ENCODE results near the gene PCK2. TPM values are rescaled to one million over a fixed set of nuclear protein-coding genes. Genes with fewer than 3 reads are reported as not detected.

The PCK2 gene
- total and polyA plus RNA-seq, 2 of the 13 experiments (the other 11 are each of a cell fraction or from before 2014, with no cell fraction given): 129 to 272 TPM

- Histone ChIP-seq H4K20me1 (ENCODE audit: insufficient read depth, low read length) (no peaks in the 10 kb centered on the region), H3K4me1 (ENCODE audit: insufficient read depth, low read length) (peaks cover 37% of the 10 kb centered on the region), H3K9me3 (ENCODE audit: low read length) (no peaks in the 10 kb centered on the region), H3K27me3 (ENCODE audit: control insufficient read depth in 1 of 2, insufficient read depth in 2 of 2, low read length in 2 of 2) (peaks cover 15 to 65% of the 10 kb centered on the region in 2 experiments), H3K9ac (ENCODE audit: insufficient read depth, low read depth, low read length) (no peak overlapping the region), H3K4me2 (ENCODE audit: low read depth, low read length) (no peak overlapping the region), H2AFZ (ENCODE audit: low read length) (no peak overlapping the region), H3K27ac (ENCODE audit: extremely low read length, insufficient read depth, low read length) (no peak overlapping the region), H3K79me2 (ENCODE audit: insufficient read depth, low read length) (no peaks in the 10 kb centered on the region), H3K36me3 (replicated peaks in 1 of 2; ENCODE audit: control insufficient read depth in 1 of 2, insufficient read depth in 2 of 2, low read length in 2 of 2) (no peaks in the 10 kb centered on the region), H3K4me3 (replicated peaks in 1 of 3; ENCODE audit: insufficient read depth in 1 of 3, low read depth in 2 of 3, low read length in 3 of 3) (no peak overlapping the region)
- ChIA-PET CTCF (ENCODE audit: low intra/inter-chr PET ratio, low total read pairs) (no interaction called here), POLR2A (interaction anchor here (2.7 to 8.3 kb wide), 2 partner anchors 18 to 19 kb away, joined by 15 to 68 read pairs; partner anchors contain the start of gene PCK2)
- no TSS peak for BruUV-seq (replicated peaks)
- 32% methylated on average over 10 of the region's 10 CpGs for WGBS (ENCODE audit: low lambda C conversion rate)
- no peak for DNase-seq (ENCODE audit: low spot score)
- in situ Hi-C loops (cut with HindIII; ENCODE audit: extremely low pct_ligation_motif_present, low pct_unique_long_range_greater_than_20kb): no loop called here
- no peak for FAIRE-seq
- no peak for ATAC-seq
- intact Hi-C loops (cut with micrococcal nuclease; ENCODE audit: unreplicated experiment): no loop called here
- TF ChIP-seq ZNF253 (CRISPR knock-in tag; IDR thresholded peaks at IDR 0.05; ENCODE audit: borderline replicate concordance) (peak; percentile 68; the same call in 1 of the 2 replicates), ATF1 (CRISPR knock-in tag; IDR thresholded peaks at IDR 0.05) (no peak), ZBTB43 (CRISPR knock-in tag; conservative IDR thresholded peaks at IDR 0.05) (no peak), FOSL1 (CRISPR knock-in tag; IDR thresholded peaks at IDR 0.05; ENCODE audit: borderline replicate concordance) (no peak), SRSF1 (optimal IDR thresholded peaks at IDR 0.05; ENCODE audit: low read depth, low read length) (peak; percentile 46), ZNF367 (CRISPR knock-in tag; IDR thresholded peaks at IDR 0.05; ENCODE audit: borderline replicate concordance) (no peak), SAFB2 (CRISPR knock-in tag; IDR thresholded peaks at IDR 0.05; ENCODE audit: borderline replicate concordance, low read depth) (no peak), ZHX2 (IDR thresholded peaks at IDR 0.05; ENCODE audit: low read depth) (no peak), ZHX2 (CRISPR knock-in tag; IDR thresholded peaks at IDR 0.05; ENCODE audit: borderline replicate concordance) (no peak), ZBTB2 (CRISPR knock-in tag; IDR thresholded peaks at IDR 0.05; ENCODE audit: low read depth) (no peak), AGO2 (optimal IDR thresholded peaks at IDR 0.05; ENCODE audit: low read depth, low read length) (no peak), ZNF557 (CRISPR knock-in tag; IDR thresholded peaks at IDR 0.05) (no peak), HOXA7 (CRISPR knock-in tag; IDR thresholded peaks at IDR 0.05) (no peak), ZNF10 (CRISPR knock-in tag; IDR thresholded peaks at IDR 0.05; ENCODE audit: borderline replicate concordance, low read depth) (no peak), HES4 (CRISPR knock-in tag; IDR thresholded peaks at IDR 0.05; ENCODE audit: borderline replicate concordance) (0 out of 2 replicates have a peak, but pooled peaks have one; percentile 3), NR2C2 (CRISPR knock-in tag; IDR thresholded peaks at IDR 0.05; ENCODE audit: borderline replicate concordance) (peak; percentile 66)
Measured at GRCh38 chr14:24076302-24076601, 17.9 kb upstream of the PCK2 start.
